Measurements from ENCODE around the gene UFD1.

UFD1 gene, protein sequence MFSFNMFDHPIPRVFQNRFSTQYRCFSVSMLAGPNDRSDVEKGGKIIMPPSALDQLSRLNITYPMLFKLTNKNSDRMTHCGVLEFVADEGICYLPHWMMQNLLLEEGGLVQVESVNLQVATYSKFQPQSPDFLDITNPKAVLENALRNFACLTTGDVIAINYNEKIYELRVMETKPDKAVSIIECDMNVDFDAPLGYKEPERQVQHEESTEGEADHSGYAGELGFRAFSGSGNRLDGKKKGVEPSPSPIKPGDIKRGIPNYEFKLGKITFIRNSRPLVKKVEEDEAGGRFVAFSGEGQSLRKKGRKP

DNA sequence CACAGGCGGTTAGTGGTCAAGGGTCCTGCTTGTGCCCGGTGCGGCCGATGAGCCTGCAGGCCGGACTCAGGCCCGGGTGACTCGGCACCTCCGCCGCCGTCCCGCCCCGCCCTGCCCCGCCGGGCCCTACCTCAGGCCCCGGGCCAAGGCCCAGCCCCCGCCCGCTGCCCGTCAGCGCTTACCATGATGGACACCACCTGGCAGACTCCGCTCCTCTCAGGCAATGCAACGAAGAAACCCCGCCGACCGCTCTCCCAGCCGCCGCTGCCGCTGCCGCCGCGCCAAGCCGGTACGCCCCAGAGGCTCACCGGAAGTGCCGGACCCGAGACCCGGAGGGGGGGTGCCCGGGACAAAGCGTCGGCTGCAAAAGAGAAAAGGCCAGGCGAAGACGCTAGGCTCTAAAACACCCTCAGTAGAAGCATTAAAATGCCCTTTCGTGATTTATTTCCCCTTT is at the start of gene UFD1:
TSS of gene UFD1 (minus strand) at position 293 of the 454 bp plus-strand sequence. CDS start at position 185, 108 bp downstream.
- no peak for DNase-seq

DNA sequence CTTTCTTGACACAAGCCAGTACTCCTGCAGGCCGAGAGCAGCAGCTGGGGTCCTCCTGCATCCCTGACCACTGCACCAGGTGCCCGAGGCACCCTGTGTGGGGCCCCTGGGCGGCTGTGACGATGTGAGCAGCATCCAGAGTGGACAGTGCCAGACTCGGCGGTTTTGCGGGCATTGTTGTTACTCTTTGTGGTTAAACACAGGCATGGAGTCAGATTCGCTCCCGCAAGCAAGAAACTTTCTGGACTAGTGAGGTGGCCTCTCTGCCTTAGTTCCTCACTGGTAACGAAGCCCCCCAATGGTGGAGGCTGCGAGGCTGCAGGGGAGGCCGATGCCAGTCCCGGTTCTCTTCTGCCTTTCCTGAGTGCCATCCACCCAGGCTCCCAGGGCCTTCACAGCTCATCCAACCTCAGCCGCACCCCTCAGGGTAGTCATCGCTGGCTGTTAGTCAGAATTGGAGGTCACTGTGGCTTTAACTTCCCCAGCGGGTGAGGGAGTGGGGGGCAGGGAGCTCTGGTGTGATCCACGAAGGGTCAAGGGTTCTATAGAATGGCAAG is 48.9 kb upstream of the UFD1 start:
- DNase-seq = no peak

DNA sequence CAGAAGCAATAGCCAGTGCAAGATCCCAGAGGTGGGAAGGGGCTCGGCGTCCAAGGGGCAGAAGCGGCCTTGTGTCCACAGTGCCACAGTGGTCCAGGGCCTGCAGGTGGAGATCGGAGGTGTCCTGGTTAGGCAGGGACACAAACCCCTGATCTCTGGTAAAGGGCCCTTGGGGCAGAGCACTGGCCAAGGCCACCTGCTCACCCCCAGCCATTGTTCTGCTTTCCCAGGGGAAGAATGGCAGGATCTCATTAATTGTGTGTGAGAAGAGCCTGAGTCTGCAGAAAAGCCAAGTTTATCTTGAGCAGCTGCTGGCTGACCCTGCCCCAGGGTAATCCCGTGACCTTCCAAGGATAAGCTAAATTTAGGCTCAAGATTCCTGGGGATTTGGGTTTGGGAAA is 48.3 kb upstream of the UFD1 start:
- no peak for DNase-seq

DNA sequence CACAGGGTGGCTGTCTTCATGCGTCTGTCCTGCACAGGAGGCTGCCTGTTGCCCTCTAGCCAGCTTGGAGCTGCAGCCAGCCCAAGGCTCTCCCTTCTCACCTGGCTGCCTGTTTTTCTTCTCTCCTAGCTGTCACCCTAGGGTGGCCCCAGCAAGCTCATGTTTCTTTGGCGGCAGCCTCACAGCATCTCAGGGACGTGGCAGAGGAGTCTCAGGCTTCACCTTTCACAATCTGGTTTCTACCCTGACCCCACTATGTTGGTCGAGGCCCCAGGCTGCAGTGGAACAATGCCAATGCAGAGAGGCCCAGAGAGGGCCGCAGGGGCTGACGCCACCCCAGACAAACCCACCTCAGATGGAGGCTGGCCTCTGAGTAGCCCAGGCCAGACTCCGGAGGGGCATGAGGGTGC is 47.7 kb upstream of the UFD1 start:
- DNase-seq = no peak

DNA sequence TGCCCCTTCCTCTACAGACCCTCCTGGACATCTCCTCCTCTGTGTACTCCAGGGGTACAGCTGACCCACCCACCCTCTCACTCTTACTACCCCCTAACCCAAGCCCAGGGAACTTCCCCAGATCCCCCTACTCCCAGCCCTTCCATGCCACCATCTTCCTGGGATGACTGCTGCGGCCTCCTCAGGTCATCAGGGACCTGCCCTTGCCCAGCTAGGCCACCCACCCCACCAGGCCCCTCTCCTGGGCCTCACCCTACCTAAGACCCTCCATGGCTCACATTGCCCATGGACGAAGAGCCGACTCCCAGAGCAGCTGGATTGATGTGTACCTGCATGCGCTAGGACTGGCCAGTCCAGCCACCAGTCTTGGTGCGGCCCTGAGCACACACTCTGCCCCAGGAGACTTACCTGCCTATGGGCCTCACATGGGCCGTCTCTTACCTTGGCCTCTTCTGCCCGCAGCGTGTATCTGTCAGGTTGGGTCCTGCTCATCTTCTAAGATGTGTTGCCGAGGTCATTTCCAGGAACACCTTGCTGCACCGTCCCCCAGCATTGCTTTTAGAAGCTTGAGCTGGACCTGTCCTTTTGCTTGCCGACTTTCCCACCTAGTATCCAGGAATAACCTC is 47.2 kb upstream of the UFD1 start:
- DNase-seq = no peak

DNA sequence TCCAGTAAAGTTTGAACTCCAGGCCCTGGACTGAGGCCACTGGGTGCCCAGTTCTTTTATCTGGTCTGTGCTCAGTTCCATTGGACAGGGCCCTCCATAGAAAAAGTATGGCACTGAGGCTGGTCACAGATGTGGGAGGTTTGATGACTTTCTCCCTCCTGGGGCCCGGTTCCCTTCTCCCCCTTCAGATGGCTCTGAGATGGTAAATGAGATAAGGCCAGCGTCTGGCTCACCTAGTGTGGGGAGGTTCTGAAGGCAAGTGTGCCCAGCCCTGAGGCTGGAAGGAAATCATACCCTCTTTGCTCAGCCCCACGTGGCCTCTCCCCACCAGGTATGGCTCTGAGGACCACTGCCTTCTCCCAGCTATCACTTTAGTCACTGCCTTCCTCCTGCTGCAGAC is 46.7 kb upstream of the UFD1 start:
- no peak for DNase-seq

DNA sequence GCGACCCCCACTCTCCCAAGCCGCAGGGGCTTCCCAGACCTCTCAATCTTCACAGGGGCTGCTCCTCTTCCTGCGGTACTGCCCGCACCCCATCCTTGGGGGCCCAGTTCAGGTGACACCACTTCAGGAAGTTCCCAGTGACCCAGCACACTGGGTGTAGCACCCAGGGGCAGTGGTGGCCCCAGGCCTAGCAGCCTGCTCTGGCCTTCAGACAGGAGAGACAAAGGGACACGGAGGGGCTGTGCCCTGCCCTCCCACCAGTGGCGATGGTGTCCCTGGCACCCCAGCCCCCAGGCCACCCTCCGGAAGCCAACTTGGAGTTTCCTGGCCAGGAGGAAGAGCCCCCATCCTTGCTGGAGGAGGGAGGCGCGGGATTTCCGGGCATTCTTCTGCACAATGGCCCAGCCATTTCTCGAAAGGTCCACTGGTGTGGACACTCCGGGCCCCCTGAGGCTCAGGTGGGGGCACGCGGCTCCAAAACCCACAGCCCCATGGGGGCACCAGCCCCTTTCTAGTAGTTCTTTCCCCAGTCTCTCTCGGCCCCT is 46.2 kb upstream of the UFD1 start:
- no peak for DNase-seq

DNA sequence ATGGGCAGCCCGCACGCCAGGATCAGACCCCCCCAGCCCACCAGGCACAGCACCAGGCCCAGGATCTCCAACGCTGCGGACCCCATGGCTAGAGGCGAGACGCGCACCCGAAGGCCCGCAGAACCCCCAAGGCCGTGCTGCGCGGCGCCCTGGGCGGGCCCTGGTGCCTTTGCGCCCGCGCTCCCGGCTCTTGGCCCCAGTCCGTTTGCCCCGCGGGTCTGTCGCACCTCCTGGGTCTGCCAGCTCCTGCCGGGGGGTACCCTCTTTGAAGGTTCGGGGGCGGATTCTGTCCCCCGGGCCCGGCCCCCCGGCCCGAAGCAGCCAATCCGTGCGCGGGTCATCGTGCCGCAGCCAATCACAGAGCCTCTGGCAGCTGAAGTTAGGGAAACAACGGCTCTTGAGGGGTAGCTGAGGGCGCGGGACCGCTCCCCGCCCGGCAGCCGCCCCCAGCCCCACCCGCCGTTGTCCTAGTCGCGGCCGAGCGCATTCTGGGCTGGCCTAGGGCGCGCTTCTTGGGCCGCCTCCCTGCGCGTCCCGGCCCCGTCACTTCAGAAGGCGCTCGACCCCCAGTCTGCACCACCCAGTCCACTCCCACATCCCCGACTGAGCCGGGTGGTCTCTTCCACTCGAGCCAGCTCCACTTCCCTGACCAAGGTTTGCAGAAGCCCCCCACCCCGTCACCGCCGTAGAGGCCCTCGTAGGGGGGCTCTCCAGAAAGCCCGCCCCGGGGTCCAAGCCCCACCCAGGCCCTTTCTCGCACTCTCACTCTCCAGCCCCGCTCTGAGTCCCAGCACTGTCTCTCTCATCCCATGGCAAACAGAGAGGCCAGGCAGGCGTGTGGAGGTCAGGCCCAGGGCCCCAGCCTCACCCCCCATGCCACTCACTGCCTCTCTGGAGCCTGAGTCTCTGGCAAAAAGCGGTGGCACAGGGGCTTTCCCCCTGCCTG is 45.5 kb upstream of the UFD1 start, which contains the start of gene CLDN5:
TSS of gene CLDN5 (minus strand) at position 241 of the 946 bp plus-strand sequence. CDS start at position 86, 155 bp downstream.
- DNase-seq = peak; percentile 4

DNA sequence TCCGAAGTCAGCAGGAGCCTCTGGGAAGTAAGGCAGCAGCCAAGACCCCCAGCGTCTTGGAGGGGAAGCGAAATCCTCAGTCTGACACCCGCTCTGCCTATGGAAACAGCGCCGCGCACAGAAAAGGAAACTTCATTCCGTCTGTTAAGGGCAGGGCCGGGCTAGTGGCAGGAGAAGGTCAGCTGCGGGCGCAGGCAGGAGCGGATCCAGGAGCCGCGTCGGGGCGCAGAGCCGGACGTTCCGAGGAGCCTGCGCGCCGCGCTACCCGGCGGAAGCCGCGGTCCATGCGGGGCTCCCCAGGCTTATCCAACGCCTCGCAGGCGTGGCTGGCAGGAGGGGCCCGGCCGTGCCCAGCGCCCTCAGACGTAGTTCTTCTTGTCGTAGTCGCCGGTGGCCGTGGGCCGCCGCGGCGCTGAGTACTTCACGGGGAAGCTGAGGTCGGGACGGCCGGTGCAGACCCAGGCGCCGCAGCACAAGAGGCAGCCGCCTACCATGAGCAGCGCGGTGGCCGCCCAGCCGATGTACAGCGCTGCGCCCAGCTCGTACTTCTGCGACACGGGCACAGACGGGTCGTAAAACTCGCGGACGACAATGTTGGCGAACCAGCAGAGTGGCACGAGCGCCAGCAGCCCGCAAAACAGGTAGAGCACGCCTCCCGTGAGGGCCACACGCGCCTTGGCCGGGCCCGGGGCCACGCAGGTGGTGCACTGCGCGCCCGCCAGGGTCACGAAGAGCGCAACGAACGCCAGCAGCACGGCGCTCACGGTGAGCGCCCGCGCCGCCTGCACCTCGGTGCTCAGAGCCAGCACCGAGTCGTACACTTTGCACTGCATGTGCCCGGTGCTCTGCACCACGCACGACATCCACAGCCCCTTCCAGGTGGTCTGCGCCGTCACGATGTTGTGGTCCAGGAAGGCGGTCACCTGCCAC is 44.5 kb upstream of the UFD1 start:
- DNase-seq = no peak

DNA sequence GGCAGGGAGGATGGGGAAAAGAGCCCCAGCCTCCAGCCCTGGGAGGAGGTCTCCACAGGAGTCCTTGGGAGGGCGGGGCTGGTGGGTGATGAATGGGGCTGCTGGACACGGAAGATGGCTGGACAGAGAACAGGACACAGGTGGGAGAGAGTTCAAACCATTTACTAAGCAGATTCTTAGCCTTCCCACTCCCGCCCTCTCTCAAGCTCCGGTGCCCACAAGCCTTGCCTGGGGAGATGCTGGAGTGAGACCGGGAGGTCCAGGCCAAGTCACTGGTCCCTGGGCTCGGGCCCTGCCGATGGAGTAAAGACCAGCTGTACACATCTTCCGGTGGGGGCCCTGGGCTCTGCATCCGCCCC is 43.9 kb upstream of the UFD1 start:
- DNase-seq = no peak

DNA sequence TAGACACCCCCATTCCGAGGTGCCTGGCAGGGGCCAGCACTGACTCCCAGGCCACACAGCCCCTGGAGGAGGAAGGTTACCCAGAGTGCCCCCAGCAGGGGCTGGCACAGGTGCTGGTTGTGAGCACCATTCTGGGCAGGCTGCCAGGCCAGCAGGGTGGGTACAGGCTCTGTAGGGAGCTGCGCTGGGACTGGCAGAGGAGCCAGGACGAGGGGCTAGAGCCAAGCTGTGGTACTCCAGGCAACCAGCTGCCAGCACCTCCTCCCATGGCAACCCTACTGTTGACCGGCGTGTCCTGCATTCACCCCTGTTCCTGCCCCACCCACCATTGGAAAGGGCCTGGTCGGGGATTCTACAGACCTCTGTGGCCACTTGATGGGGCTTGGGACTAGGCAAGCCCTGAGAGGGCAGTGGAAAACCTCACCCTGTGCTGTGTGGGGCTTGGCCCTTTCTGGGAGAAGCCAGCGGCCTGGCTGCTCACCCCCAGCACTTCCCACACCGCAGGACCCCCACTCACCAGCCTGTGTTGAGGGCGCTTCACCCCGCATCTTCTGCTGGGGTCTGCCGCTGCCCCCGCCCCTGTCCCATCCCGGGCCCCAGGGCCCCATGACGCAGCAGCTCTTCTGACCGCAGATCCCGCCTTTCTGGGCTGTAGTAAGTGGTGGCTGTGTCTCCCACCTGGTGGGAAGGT is 43.3 kb upstream of the UFD1 start:
- peak; percentile 3 for DNase-seq

DNA sequence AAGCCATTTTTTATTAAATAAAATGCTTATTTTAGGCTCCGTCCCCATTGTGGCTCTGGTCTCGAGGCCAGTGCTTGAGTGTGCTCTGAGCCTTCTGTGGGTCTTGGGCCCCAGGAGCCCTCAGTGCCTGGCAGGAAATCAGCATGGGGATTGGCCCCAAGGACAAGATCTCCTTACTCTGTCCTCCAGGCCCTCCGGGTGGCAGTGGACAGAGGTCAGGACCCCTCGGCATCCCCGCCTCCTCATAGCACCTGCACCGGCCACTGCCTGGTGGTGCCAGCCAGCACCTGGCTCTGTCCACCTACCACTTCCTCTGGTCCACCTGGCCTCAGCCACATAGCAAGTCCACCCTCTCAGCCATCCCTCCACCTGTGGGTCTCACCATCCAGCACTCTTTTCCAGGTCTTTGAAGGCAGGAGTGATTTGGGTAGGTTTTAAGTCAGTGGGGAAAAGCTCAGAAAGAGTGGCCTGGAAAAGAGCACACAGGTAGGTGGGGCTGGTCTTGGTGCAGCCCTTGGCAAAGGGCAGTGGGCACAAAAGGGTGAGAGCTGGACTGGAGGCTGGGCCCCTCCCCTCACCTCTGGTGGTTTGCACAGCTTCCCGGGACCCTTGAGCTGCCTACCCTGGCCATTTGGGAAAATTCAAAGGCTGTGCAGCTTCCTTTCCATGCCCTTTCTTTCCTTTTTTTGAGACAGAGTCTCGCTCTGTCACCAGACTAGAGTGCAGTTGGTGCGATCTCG is 41.7 kb upstream of the UFD1 start:
- no peak for DNase-seq

DNA sequence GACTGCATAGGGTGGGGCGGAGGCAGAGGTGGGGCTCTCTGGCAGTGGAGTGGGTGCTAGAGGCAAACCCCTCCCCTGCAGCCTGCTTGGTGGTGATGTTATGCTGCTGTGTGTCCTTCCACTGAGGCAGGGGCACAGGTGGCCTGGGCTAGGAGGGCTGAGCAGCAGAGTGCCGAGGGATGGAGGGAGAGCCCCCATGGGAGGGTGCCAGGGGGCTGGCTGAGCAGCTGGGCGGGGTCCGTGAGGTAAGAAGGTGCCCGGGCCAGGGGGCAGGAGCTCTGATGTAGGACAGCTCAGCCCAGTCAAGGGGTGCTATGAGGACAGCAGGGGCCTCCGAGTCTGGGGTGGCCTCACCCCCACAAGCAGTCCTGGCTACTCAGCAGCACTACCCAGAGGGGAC is 41.0 kb upstream of the UFD1 start:
- no peak for DNase-seq

DNA sequence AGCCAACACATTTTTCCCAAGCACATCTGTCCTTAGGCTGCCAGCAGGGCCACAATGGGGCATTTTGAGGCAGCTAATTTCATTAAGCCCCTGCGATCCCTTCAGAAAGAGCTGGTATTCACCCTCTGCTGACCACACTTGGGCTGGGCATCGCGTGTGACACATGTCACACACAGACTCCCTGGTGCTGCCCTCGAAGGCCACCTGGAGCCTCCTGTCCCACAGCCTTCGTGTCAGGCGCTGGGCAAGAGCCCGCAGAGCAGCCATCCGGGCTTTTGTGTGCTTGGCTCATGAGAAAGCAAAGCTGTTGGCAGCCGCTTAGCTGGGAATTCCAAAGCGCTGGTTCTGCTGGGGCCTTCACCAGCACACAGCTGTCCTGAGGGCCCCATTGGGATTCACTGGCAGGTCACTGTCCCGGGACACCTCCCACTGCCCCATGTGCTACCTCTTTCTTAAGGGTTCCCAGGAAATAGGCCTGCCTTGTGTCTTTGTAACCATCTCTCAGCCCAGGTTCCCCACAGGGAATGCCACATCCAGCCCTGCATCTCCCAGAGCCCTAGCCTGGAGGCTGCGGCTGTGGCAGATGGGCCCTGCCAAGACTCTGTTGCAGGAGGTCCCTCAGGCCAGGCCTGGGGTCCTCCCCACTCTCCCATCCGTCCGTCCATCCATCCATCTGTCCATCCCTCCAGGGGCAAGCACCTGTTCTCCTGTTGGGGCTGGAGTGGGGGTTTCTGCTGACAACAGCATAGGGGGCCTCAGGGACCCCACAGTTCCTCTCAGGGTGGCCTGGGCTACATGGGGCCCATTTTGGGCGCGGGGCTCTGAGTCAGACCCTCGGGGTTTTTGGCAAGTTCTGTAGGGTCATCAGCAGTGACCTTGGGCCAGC is 40.3 kb upstream of the UFD1 start:
- no peak for DNase-seq

DNA sequence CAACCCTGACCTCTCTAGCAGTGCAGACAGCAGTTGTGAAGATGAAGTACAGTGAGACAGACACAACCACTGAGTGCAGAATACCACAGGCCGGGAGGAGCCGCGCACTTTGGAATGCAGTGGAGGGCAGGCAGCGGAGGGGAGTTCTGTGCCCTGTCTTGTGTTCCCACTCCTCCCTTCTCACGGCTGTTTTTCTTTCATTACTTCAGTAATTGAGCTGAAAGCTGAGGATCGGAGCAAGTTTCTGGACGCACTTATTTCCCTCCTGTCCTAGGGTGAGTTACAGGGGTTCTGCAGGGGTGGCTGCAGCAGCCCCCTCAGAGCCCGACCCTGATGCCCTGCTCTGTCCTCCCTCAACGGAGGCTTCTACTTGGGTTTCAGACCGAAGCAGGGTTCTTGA is 39.6 kb upstream of the UFD1 start:
- DNase-seq = no peak

DNA sequence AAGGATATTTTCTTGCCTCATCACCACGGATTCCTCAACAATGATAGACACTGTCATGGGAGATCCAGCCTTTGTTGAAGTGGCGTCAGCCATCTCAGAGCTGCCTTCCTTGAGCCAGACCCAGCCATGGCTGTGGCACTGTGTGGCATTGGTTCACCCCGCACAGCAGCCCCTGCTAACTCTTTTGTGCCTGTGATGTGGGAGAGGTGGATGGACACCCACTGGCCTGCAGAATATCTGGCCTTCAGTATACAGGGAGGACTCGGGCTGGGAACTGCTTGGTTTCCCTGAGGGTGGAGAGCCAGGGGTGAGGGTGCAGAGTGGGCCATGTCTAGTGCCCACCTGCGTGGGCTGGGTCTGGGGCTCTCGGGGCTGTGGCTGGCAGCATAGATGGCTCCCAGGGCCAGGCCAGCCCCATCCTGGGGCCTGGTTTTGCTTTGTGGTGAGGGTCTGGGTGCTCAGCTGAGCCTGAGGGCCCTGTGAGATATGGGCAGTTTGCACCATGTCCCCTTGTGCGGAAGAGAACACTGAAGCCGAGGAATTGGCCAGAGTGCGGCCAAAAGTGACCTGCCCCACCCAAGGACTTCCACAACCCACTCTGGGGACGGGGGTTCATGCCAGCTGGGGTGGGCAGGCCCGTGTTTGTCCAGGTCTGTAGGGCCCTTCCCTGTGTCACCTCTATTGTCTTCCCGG is 39.1 kb upstream of the UFD1 start:
- DNase-seq = no peak

DNA sequence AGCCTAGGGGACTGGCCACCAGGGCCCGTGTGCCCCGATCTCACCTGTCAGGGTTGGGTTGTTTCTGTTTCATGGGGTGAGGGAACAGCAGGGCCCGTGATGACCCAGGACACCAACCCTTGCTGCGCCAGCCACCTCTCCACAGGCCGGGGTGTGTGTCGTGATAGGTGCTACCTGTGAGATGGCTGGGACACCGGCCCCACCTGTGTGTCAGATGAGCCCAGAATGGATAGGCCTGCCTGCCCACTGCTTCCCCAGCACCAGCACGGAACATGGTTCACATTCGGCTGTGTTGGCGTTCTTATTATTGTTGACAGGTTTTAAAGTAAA is 38.1 kb upstream of the UFD1 start:
- DNase-seq = no peak

DNA sequence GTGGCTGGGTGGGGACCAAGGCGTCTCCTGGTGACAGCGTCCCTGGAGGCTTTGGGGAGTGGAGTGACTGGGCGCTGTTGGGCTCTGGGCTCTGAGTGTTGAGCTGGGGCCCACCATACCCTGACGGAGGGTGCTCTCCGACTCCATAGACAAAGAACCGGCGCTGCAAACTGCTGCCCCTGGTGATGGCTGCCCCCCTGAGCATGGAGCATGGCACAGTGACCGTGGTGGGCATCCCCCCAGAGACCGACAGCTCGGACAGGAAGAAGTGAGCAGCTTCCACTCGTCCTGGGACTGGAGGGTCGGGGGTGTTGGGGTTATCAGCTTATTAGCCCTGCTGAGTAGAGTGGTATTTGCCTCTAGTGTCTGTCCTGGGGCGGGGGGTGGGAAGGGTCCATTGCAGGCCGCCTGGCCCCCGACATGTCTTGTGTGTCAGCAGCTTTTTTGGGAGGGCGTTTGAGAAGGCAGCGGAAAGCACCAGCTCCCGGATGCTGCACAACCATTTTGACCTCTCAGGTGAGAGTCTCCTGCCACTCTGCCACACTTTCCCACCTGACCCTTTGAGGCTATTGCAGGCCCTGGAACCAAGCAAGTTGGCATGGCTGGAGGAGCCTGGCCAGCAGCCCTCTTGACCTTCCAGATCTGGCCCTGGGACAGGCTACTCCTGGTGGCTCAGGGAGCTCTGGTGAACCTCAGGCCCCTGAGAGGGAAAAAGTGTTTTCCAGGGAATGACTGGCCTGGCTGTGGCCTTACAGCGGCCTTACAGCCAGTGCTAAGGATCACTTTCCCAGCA is 37.6 kb upstream of the UFD1 start:
- DNase-seq = no peak

Measured in NCI-H510A treated with DMSO at 0.1 percent for 48 hours (cell line).